Activated T-cell treated with anti-CD3 and anti-CD28 coated beads, Interleukin-2, amount 50 U/mL, for 4 hours (primary cell): ENCODE measurements around the gene CTNNBL1. TPM values are rescaled to one million over a fixed set of nuclear protein-coding genes. Genes with fewer than 3 reads are reported as not detected.
A peak's percentile ranks its signal among the peaks of the same experiment; 100 is the strongest.
"Not testable (repeated sequence)": the region's sequence is repeated elsewhere in the genome, so short reads cannot be mapped to it uniquely, and the experiment has no call there.

ENCODE experiments used
- ATAC-seq, 2 donors: fragments of 200-7000 bp; cut with Tn5 transposase; one replicate each; pipeline ENCODE4 v1.10.0; 2021
- DNase-seq: peaks from one replicate; pipeline ENCODE4 v3.0.0-alpha.2; 2020
- H3K27me3 Mint-ChIP-seq: one replicate; pipeline ENCODE4 v1.8.0; 2021; ENCODE audit warnings: low read depth, mixed read lengths
- H3K36me3 Mint-ChIP-seq: one replicate; pipeline ENCODE4 v1.8.0; 2022; ENCODE audit warnings: mixed read lengths; ENCODE audit not compliant: insufficient read depth
- H3K4me1 Mint-ChIP-seq: one replicate; pipeline ENCODE4 v1.8.0; 2021; ENCODE audit warnings: low read depth, mixed read lengths
- H3K4me3 Mint-ChIP-seq: one replicate; pipeline ENCODE4 v1.8.0; 2021; ENCODE audit warnings: mild to moderate bottlenecking, moderate library complexity, mixed read lengths
- H3K9me3 Mint-ChIP-seq: one replicate; pipeline ENCODE4 v1.8.0; 2021; ENCODE audit warnings: mixed read lengths
- total RNA-seq, 3 donors: library from RNA; stranded (reverse); gene quantifications; one replicate each; pipeline ENCODE4 v1.2.1, GENCODE V29; 2021

CTNNBL1 gene
- total RNA-seq, 3 donors from 2014 or later, result 107 to 115 (median 110) TPM

GRCh38 chr20:37690626-37691369 is 3.0 kb upstream of the CTNNBL1 start:
- H3K36me3 Mint-ChIP-seq, result no peaks in the 10 kb centered on the region
- H3K4me1 Mint-ChIP-seq, result peaks cover 27% of the 10 kb centered on the region
- DNase-seq (no peak), ATAC-seq (no peak)
- peaks cover 32% of the 10 kb centered on the region for H3K27me3 Mint-ChIP-seq
- H3K9me3 Mint-ChIP-seq, result no peaks in the 10 kb centered on the region
- no peak overlapping the region for H3K4me3 Mint-ChIP-seq

- Mint-ChIP-seq H3K36me3 (no peaks in the 10 kb centered on the region), H3K4me1 (peaks cover 32% of the 10 kb centered on the region), H3K4me3 (peak overlapping the region; percentile 98), H3K9me3 (no peaks in the 10 kb centered on the region), H3K27me3 (peaks cover 32% of the 10 kb centered on the region)
- no peak for DNase-seq
- ATAC-seq, result no peak
Observed at GRCh38 chr20:37692459-37693166, 1.2 kb upstream of the CTNNBL1 start.

GRCh38 chr20:37693242-37693634 is 592 bp upstream of the CTNNBL1 start:
- H3K36me3 Mint-ChIP-seq, result peaks cover 1% of the 10 kb centered on the region
- ATAC-seq (no peak), DNase-seq (no peak)
- H3K27me3 Mint-ChIP-seq, result peaks cover 32% of the 10 kb centered on the region
- no peaks in the 10 kb centered on the region for H3K9me3 Mint-ChIP-seq
- H3K4me1 Mint-ChIP-seq, result peaks cover 28% of the 10 kb centered on the region
- peak overlapping the region; percentile 98 for H3K4me3 Mint-ChIP-seq

- ATAC-seq, result no peak
- no peak overlapping the region for H3K4me3 Mint-ChIP-seq
- peaks cover 13% of the 10 kb centered on the region for H3K27me3 Mint-ChIP-seq
- no peaks in the 10 kb centered on the region for H3K9me3 Mint-ChIP-seq
- H3K36me3 Mint-ChIP-seq, result peaks cover 6% of the 10 kb centered on the region
- H3K4me1 Mint-ChIP-seq, result peaks cover 36% of the 10 kb centered on the region
- no peak for DNase-seq
Observed at GRCh38 chr20:37695684-37696342, 2.0 kb downstream of the CTNNBL1 start.

- H3K36me3 Mint-ChIP-seq, result peaks cover 6% of the 10 kb centered on the region
- H3K4me1 Mint-ChIP-seq, result peaks cover 36% of the 10 kb centered on the region
- H3K9me3 Mint-ChIP-seq, result no peaks in the 10 kb centered on the region
- DNase-seq (no peak), ATAC-seq (no peak)
- H3K27me3 Mint-ChIP-seq, result peaks cover 4% of the 10 kb centered on the region
- H3K4me3 Mint-ChIP-seq, result no peak overlapping the region
Observed at GRCh38 chr20:37697314-37697713, 3.5 kb downstream of the CTNNBL1 start.

GRCh38 chr20:37699202-37699601 is 5.4 kb downstream of the CTNNBL1 start:
- peaks cover 9% of the 10 kb centered on the region for H3K36me3 Mint-ChIP-seq
- DNase-seq, result no peak
- H3K27me3 Mint-ChIP-seq, result no peaks in the 10 kb centered on the region
- ATAC-seq, result no peak
- H3K4me3 Mint-ChIP-seq, result no peak overlapping the region
- no peaks in the 10 kb centered on the region for H3K9me3 Mint-ChIP-seq
- peaks cover 34% of the 10 kb centered on the region for H3K4me1 Mint-ChIP-seq

- H3K36me3 Mint-ChIP-seq, result peaks cover 9% of the 10 kb centered on the region
- no peak for ATAC-seq
- peaks cover 32% of the 10 kb centered on the region for H3K4me1 Mint-ChIP-seq
- H3K4me3 Mint-ChIP-seq, result no peak overlapping the region
- H3K27me3 Mint-ChIP-seq, result no peaks in the 10 kb centered on the region
- no peak for DNase-seq
- no peaks in the 10 kb centered on the region for H3K9me3 Mint-ChIP-seq
Observed at GRCh38 chr20:37700301-37700700, 6.5 kb downstream of the CTNNBL1 start.

GRCh38 chr20:37701676-37702075 is 7.8 kb downstream of the CTNNBL1 start:
- H3K9me3 Mint-ChIP-seq, H3K4me3 Mint-ChIP-seq, H3K27me3 Mint-ChIP-seq, DNase-seq, ATAC-seq: not testable (repeated sequence)
- H3K36me3 Mint-ChIP-seq, result peaks cover 11% of the 10 kb centered on the region
- peaks cover 28% of the 10 kb centered on the region for H3K4me1 Mint-ChIP-seq

- Mint-ChIP-seq H3K4me3 (no peak overlapping the region), H3K36me3 (peaks cover 11% of the 10 kb centered on the region), H3K4me1 (peaks cover 23% of the 10 kb centered on the region), H3K27me3 (no peaks in the 10 kb centered on the region), H3K9me3 (no peaks in the 10 kb centered on the region)
- no peak for ATAC-seq
- no peak for DNase-seq
Observed at GRCh38 chr20:37702403-37703034, 8.7 kb downstream of the CTNNBL1 start.

GRCh38 chr20:37703035-37703845 is 9.4 kb downstream of the CTNNBL1 start:
- Mint-ChIP-seq H3K27me3 (no peaks in the 10 kb centered on the region), H3K4me3 (no peak overlapping the region), H3K9me3 (no peaks in the 10 kb centered on the region), H3K36me3 (peaks cover 13% of the 10 kb centered on the region), H3K4me1 (peaks cover 25% of the 10 kb centered on the region)
- ATAC-seq, result no peak
- no peak for DNase-seq

GRCh38 chr20:37704955-37705354 is 11.1 kb downstream of the CTNNBL1 start:
- no peak overlapping the region for H3K4me3 Mint-ChIP-seq
- no peaks in the 10 kb centered on the region for H3K27me3 Mint-ChIP-seq
- no peak for ATAC-seq
- DNase-seq, result no peak
- H3K9me3 Mint-ChIP-seq, result no peaks in the 10 kb centered on the region
- peaks cover 20% of the 10 kb centered on the region for H3K4me1 Mint-ChIP-seq
- H3K36me3 Mint-ChIP-seq, result peaks cover 11% of the 10 kb centered on the region

- Mint-ChIP-seq H3K4me3 (no peak overlapping the region), H3K27me3 (no peaks in the 10 kb centered on the region), H3K9me3 (no peaks in the 10 kb centered on the region), H3K4me1 (peaks cover 20% of the 10 kb centered on the region), H3K36me3 (peaks cover 15% of the 10 kb centered on the region)
- no peak for ATAC-seq
- no peak for DNase-seq
Observed at GRCh38 chr20:37706298-37706697, 12.5 kb downstream of the CTNNBL1 start.

- no peak overlapping the region for H3K4me3 Mint-ChIP-seq
- peaks cover 26% of the 10 kb centered on the region for H3K36me3 Mint-ChIP-seq
- DNase-seq, result no peak
- H3K27me3 Mint-ChIP-seq, result no peaks in the 10 kb centered on the region
- no peak for ATAC-seq
- no peaks in the 10 kb centered on the region for H3K9me3 Mint-ChIP-seq
- H3K4me1 Mint-ChIP-seq, result peaks cover 23% of the 10 kb centered on the region
Observed at GRCh38 chr20:37711001-37711400, 17.2 kb downstream of the CTNNBL1 start.
